ENCODE results near the gene HEG1. TPM values are rescaled to one million over a fixed set of nuclear protein-coding genes. Genes with fewer than 3 reads are reported as not detected.
"Not testable (repeated sequence)": the region's sequence is repeated elsewhere in the genome, so short reads cannot be mapped to it uniquely, and the experiment has no call there.

Gene HEG1
- total RNA-seq, 2 experiments from 2014 or later: 38.5 to 75.6 TPM

DNA sequence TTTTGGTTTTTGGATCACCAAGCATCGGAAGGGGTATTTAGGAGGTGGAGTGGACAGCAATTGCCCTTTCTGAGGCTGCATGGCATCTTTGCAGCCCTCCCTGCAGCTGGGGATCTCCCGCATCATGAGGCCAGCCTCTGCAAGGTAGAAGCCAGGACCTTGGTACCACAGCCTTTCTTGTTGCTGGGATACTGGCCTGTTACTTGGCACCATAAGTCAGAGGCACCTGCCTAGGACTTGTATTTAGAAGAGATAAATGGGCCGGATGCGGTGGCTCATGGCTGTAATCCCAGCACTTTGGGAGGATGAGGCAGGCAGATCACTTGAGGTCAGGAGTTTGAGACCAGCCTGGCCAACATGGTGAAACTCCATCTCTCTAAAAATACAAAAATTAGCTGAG, 97.8 kb downstream of the HEG1 start:
- H3K4me3 Mint-ChIP-seq; H3K4me1 Mint-ChIP-seq; DNase-seq; ATAC-seq; CTCF ChIA-PET; H3K36me3 Mint-ChIP-seq; H3K9me3 Mint-ChIP-seq (ENCODE audit: low read depth); H3K27ac Mint-ChIP-seq: not testable (repeated sequence)
- peaks cover 29% of the 10 kb centered on the region for H3K27me3 Mint-ChIP-seq

DNA sequence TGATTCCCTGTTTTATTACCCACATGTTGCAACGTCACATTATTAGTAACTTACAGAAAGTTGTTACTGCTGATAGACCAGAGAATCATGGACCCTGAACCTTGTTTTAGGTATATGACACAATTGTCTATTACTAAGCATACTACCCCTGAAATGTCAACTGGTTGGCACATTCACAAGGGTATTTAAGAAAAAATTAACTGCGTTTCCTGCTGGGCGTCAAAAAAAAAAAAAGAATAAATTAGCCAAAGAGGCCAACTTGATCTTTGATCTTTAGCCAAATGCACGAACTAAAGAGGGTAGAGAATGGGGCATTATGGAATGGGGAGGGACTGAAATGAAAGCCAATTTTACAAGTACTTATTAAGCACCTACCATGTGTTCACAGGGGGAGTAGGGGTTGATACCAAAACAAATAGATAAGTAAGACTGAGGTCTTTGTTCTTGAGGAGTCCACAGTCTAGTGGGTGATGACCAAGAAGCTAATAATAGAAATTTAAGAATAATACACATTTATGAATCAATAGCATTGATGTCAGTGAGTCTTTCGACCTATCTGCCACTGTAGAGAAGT, 103.4 kb downstream of the HEG1 start:
- ATAC-seq: no peak
- Mint-ChIP-seq H3K27ac (no peak overlapping the region), H3K4me3 (no peak overlapping the region), H3K9me3 (ENCODE audit: low read depth) (no peaks in the 10 kb centered on the region), H3K36me3 (no peaks in the 10 kb centered on the region), H3K4me1 (no peaks in the 10 kb centered on the region), H3K27me3 (peaks cover 26% of the 10 kb centered on the region)
- DNase-seq: no peak
- CTCF ChIA-PET: no interaction called here

DNA sequence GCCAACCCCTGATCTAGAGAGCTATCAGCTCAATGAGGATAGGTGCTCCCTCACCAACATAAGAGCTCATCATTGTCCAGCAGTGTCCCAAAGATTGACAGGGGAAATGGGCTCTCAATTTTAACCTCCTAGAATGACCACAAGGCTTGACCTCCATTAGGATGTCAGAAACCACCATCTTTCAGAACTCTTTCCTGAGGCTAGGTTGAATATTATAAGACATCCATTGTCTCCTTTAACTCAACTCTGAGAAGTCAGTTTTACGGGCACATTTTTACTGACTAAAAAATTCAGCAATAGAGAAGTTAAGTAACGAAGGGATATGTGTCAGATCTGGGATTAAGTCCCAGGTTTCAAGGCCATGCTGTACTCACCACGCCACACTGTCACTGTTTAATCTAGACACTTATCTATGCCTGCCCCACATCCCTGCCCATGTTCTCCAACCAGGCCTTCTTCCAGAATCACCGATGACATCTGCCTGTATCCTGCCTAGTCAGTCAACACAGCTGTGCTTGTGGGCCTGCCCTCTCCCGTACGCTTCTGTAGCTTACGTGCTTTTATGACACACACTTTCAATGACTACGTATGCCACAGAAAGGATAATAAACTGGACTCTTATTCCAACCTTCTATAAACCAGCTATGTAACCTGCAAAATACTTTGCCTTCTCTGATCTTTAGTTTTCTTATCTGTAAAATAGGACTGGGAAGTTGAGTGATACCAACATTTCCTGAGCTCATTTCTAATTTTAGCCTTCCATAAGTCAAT, 104.1 kb downstream of the HEG1 start:
- Mint-ChIP-seq H3K9me3 (ENCODE audit: low read depth) (no peaks in the 10 kb centered on the region), H3K4me3 (no peak overlapping the region), H3K27ac (no peak overlapping the region), H3K36me3 (no peaks in the 10 kb centered on the region), H3K4me1 (no peaks in the 10 kb centered on the region), H3K27me3 (peaks cover 30% of the 10 kb centered on the region)
- CTCF ChIA-PET: interaction anchor here (0.8 kb wide), 1 partner anchor 191 kb away, joined by 3 read pairs; no protein-coding TSS in a partner anchor
- no peak for DNase-seq
- no peak for ATAC-seq

DNA sequence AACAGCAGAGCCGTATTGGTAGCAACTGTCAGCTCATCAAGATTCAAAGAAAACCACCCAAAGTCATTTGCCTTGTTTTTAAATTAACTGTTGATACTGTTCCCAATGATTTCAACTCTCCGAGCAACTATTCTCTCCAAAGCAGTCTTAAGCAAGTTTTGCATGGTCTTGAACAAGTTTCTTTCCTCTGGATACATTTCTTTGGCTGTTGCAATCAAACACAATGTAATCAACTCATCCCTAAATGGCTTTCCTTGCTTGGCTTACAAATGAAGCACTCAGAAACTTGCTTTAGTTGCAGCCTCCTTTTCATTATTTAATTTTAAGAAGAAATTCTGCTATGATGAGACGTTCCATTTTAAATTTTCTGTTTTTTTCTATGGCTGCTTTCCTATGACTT, 105.8 kb downstream of the HEG1 start:
- no peak overlapping the region for H3K27ac Mint-ChIP-seq
- DNase-seq (no peak), ATAC-seq (no peak)
- H3K4me1 Mint-ChIP-seq: no peaks in the 10 kb centered on the region
- peaks cover 30% of the 10 kb centered on the region for H3K27me3 Mint-ChIP-seq
- H3K36me3 Mint-ChIP-seq: no peaks in the 10 kb centered on the region
- CTCF ChIA-PET: no interaction called here
- no peaks in the 10 kb centered on the region for H3K9me3 Mint-ChIP-seq (ENCODE audit: low read depth)
- no peak overlapping the region for H3K4me3 Mint-ChIP-seq

DNA sequence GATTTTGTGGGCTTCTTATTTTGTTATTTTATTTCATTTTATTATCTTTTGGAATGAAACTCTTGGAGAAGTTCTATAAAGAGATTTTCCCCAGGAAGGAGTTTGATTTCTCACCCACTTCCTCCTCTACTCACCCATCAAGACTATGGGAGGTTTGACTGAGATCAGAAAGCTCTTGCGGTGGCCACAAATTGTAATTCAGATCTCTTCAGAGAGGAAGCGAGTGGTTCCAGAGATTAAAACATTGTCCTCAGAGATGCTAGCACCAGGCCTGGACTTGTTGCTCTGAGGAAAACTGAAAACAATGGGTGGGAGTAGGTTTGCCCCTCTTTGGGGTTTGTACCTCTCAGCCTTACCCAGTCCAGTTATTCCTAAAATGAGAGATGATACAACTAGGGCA, 113.2 kb downstream of the HEG1 start:
- CTCF ChIA-PET: no interaction called here
- H3K4me1 Mint-ChIP-seq: peaks cover 5% of the 10 kb centered on the region
- no peaks in the 10 kb centered on the region for H3K9me3 Mint-ChIP-seq (ENCODE audit: low read depth)

DNA sequence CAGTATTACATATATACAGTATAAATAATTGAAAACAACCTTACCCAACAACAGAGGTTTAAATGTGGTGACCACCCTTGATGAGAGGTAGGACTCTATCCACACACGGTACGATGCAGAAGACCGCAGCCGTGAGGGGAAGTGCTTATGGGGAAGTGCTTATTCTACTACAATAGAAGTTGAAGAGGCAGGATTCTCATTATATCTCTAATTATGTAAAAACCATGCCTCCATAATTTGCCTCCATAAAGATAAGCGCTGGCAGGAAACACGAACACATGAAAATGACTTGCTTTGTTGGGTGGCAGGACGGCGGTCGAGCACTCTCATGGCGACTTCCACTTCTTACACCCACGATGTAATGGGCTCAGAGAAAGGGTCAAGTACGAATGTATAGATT, 114.0 kb downstream of the HEG1 start:
- H3K36me3 Mint-ChIP-seq: no peaks in the 10 kb centered on the region
- no peak overlapping the region for H3K27ac Mint-ChIP-seq
- ATAC-seq: no peak
- H3K9me3 Mint-ChIP-seq (ENCODE audit: low read depth): no peaks in the 10 kb centered on the region
- H3K27me3 Mint-ChIP-seq: peaks cover 23% of the 10 kb centered on the region
- H3K4me3 Mint-ChIP-seq: no peak overlapping the region
- CTCF ChIA-PET: no interaction called here
- DNase-seq: no peak
- H3K4me1 Mint-ChIP-seq: peaks cover 5% of the 10 kb centered on the region

More for the DNA sequence above, 113.2 kb downstream of the HEG1 start:
- DNase-seq (no peak), ATAC-seq (no peak)
- no peak overlapping the region for H3K4me3 Mint-ChIP-seq
- peaks cover 23% of the 10 kb centered on the region for H3K27me3 Mint-ChIP-seq
- no peaks in the 10 kb centered on the region for H3K36me3 Mint-ChIP-seq
- H3K27ac Mint-ChIP-seq: no peak overlapping the region

DNA sequence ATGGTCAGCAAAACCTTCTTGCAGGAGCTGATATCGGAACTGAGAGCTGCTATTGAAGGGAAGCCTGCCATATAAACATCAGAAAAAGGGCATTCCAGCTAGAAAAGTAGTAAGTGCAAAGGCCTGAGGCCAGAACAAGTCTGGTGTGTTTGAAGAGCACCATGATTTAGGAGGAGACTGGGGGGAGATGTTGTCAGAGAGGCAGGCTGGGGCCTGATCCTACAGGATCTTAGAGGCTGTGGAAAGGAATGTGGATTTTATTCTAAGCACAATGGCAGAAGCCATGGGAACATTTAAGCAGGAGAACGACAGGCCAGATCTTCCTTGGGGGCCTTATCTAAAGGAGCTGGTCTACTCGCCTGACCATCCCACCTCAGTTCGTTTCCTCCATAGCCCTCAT, 116.1 kb downstream of the HEG1 start:
- CTCF ChIA-PET: interaction anchor here (0.9 to 1.3 kb wide), 2 partner anchors 10 to 646 kb away, joined by 3 to 5 read pairs; no protein-coding TSS in a partner anchor
- H3K27me3 Mint-ChIP-seq: peaks cover 30% of the 10 kb centered on the region

DNA sequence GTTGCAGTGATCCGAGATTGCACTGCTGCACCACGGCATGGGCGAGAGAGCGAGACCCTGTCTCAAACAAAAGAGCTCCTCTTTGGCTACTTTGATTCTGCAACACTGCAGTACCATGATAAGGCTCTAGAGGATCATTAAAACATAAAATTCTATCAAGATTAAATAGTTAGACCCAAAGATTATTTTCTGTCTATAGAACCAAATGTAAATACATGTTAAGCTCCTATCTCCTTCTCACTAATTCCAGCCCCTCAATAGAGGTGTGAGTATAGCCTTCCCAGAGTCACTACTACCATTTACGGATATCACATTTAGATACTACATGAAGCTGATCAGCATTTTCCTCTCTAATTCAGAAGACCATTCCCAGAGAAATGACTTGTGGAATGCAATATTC, 116.9 kb downstream of the HEG1 start:
- Mint-ChIP-seq H3K9me3 (ENCODE audit: low read depth) (no peaks in the 10 kb centered on the region), H3K4me1 (peaks cover 5% of the 10 kb centered on the region), H3K4me3 (no peak overlapping the region), H3K27me3 (peaks cover 35% of the 10 kb centered on the region), H3K27ac (no peak overlapping the region), H3K36me3 (no peaks in the 10 kb centered on the region)
- ATAC-seq: no peak
- CTCF ChIA-PET: no interaction called here
- DNase-seq: no peak

More for the DNA sequence above, 116.1 kb downstream of the HEG1 start:
- H3K27ac Mint-ChIP-seq: no peak overlapping the region
- H3K9me3 Mint-ChIP-seq (ENCODE audit: low read depth): no peaks in the 10 kb centered on the region
- no peak overlapping the region for H3K4me3 Mint-ChIP-seq
- no peaks in the 10 kb centered on the region for H3K36me3 Mint-ChIP-seq
- no peak for ATAC-seq
- DNase-seq: no peak
- peaks cover 5% of the 10 kb centered on the region for H3K4me1 Mint-ChIP-seq

DNA sequence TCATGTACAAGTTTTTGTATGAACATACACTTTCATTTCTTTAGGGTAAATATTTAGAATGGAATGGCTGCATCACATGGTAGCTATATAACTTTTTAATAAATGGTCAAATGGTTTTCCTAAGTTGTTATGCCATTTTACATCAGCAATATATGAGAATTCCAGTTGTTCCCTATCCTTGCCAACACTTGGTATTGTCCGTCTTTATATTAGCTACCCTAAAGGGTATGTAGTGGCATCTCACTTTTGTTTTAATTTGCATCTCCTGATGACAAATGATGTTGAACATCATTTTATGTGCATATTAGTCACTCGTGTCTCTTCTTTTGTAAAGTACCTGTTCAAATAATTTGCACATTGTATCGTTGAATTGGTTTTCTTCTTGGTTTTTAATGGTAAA, 118.7 kb downstream of the HEG1 start:
- Mint-ChIP-seq H3K9me3 (ENCODE audit: low read depth) (no peaks in the 10 kb centered on the region), H3K27ac (no peak overlapping the region), H3K4me3 (no peak overlapping the region), H3K4me1 (no peaks in the 10 kb centered on the region), H3K36me3 (no peaks in the 10 kb centered on the region), H3K27me3 (peaks cover 47% of the 10 kb centered on the region)
- CTCF ChIA-PET: no interaction called here
- ATAC-seq (no peak), DNase-seq (no peak)

DNA sequence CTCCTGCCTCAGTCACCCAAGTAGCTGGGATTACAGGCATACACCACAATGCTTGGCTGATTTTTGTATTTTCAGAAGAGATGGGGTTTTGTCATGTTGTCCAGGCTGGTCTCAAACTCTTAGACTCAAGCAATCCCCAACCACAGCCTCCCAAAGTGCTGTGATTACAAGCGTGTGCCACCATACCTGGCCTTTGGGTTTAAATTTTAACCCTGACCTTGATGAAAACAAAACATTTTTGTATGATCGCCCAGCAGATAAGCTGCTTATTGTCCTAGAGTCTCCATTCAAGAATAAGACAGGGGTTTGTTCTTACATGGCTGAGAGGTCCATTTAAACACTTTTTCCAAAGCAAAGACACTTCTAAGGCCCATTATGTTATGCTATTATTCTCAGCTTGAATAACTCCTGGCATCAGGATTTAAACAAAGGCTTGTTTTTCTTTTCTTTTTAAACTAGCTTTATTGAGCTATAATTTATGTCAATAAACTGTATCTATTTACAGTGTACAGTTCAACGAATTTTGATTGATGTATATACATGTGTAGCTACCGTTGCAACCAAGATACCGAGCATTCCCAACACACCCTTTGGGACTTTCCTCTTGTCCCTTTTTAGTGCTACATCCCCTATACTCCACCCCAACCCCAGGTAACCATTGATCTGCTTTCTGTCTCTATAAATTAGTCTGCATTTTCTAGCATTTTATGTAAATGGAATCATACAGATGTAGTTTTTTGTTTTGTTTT, 119.8 kb downstream of the HEG1 start:
- H3K36me3 Mint-ChIP-seq: no peaks in the 10 kb centered on the region
- ATAC-seq (no peak), DNase-seq (no peak)
- H3K27me3 Mint-ChIP-seq: peaks cover 46% of the 10 kb centered on the region
- H3K4me3 Mint-ChIP-seq: no peak overlapping the region
- no peaks in the 10 kb centered on the region for H3K9me3 Mint-ChIP-seq (ENCODE audit: low read depth)
- CTCF ChIA-PET: interaction anchor here (0.7 to 1.4 kb wide), 2 partner anchors 9 to 102 kb away, joined by 4 read pairs; no protein-coding TSS in a partner anchor
- no peaks in the 10 kb centered on the region for H3K4me1 Mint-ChIP-seq
- no peak overlapping the region for H3K27ac Mint-ChIP-seq

DNA sequence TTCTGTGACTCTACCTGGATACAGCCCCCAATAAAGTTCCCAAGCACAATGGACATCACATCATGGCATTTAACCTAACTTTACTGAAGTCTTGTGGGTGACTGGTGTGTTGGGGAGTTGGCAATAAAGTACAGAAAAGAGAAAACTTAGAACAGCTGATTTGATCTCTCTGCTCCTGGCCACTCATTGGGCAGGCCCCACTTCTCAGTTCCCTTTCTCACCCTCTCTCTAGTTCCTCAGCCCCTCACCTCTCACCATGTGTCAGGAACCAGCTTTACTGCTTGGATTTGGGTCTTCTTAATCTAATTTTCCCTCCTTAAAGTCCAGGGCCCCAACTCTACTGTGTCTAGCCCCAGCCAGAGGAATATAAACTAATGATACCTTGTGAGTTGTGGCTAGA, 120.5 kb downstream of the HEG1 start:
- DNase-seq: no peak
- H3K36me3 Mint-ChIP-seq: no peaks in the 10 kb centered on the region
- H3K4me3 Mint-ChIP-seq: no peak overlapping the region
- H3K27ac Mint-ChIP-seq: no peak overlapping the region
- peaks cover 52% of the 10 kb centered on the region for H3K27me3 Mint-ChIP-seq
- CTCF ChIA-PET: interaction anchor here (0.7 to 1.4 kb wide), 2 partner anchors 10 to 102 kb away, joined by 4 read pairs; no protein-coding TSS in a partner anchor
- no peaks in the 10 kb centered on the region for H3K9me3 Mint-ChIP-seq (ENCODE audit: low read depth)
- H3K4me1 Mint-ChIP-seq: no peaks in the 10 kb centered on the region
- no peak for ATAC-seq

DNA sequence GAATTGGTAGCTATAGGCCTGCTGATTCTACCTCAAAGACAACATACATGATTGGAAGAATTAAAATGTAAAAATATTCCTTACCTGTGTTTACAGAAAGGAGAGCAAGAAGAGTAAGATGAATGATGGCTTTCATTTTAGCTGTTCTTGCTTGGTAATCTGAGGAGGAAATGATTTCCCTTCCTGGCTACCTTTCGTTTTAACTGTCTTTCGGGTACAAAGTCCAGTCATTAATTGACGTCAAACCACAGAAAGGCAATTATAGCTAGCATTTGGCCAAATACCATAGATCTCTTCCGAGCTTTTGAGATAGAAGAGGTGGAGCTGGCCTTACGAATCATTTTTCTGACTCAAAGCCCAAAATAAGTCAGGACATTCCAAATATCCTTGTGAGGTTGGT, 121.2 kb downstream of the HEG1 start, which contains the start of gene MUC13:
MUC13 (minus strand) TSS at position 175 of the 400 bp plus-strand sequence; CDS start at position 136, 39 bp downstream.
- ATAC-seq: no peak
- H3K27ac Mint-ChIP-seq: no peak within 1 kb of the TSS
- H3K4me3 Mint-ChIP-seq: no peak within 1 kb of the TSS
- H3K27me3 Mint-ChIP-seq: peaks cover 56% of the 10 kb centered on the region
- no peak for DNase-seq
- no peaks in the 10 kb centered on the region for H3K9me3 Mint-ChIP-seq (ENCODE audit: low read depth)
- no peaks in the 10 kb centered on the region for H3K4me1 Mint-ChIP-seq
- CTCF ChIA-PET: interaction anchor here (0.6 kb wide), 1 partner anchor 52 kb away, joined by 3 read pairs; no protein-coding TSS in a partner anchor
- H3K36me3 Mint-ChIP-seq: no peaks in the 10 kb centered on the region

DNA sequence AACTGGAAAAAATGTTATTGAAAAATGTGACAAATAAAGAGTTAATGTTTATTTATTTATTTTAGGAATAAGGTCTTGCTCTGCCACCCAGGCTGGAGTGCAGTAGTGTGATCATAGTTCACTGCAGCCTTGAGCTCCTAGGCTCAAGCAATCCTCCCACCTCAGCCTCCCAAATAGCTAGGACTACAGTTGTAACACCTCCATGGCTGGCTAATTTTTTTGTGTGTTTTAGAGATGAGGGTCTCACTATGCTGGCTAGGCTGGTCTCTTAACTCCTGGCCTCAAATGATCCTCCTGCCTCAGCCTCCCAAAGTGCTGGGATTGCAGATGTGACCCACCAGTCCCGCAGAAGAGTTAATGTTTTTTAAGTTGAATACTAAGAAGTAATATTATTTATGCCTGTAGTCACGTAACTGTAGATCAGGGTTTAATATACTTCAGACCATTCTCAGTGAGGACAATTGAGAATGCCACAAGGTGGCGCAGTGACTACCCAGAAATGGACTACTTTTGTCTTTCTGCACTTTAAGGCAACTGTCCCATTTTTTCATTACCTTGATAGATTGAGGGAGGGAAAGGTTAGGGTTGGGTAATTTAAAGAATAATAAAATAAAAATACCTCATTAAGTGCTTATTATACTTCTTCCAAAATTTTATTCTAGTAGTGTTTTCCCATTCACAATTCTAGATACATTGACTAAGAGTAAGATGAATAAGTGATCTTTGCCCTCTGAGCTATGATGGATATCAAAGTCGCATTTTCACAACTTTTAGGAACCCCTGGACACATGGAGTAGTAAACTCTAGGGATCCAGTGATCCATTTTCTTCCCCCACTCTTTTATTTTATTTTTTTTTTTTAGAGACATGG, 127.2 kb downstream of the HEG1 start:
- H3K4me3 Mint-ChIP-seq: no peak overlapping the region
- peak; percentile 74 for ATAC-seq

More for the DNA sequence above, 127.2 kb downstream of the HEG1 start:
- Mint-ChIP-seq H3K4me1 (peaks cover 14% of the 10 kb centered on the region), H3K27me3 (peaks cover 69% of the 10 kb centered on the region), H3K27ac (no peak overlapping the region), H3K9me3 (ENCODE audit: low read depth) (no peaks in the 10 kb centered on the region), H3K36me3 (no peaks in the 10 kb centered on the region)
- peak; percentile 75 for DNase-seq
- CTCF ChIA-PET: interaction anchor here (0.7 to 3.4 kb wide), 10 partner anchors 15 to 661 kb away, joined by 3 to 18 read pairs (median 4); no protein-coding TSS in a partner anchor

All from activated CD8-positive, alpha-beta memory T cell treated with anti-CD3 and anti-CD28 coated beads, Interleukin-2, amount 10 ng/mL, durations not matched to agents 7 days and 5 days (primary cell).